Prostate gland (tissue), 2 donors: ENCODE results near the gene NLRP10.

Experiments
- POLR2A ChIP-seq: fragments of 450-650 bp; IDR thresholded peaks from one replicate; pipeline ENCODE4 v1.6.1; 2016; ENCODE audit warnings: antibody characterized with exemption, mild to moderate bottlenecking
- POLR2AphosphoS5 ChIP-seq: sonication (generic); formaldehyde crosslinking; IDR thresholded peaks from one replicate; pipeline ENCODE4 v1.6.1; 2017; ENCODE audit warnings: antibody characterized with exemption
- TF ChIP-seq, protein P1 (sequence below), 4 experiments: fragments of 200-600 bp in 2 of 4; fragments of 450-650 bp in 2 of 4; sonication (generic) in 2 of 4; IDR thresholded peaks; 1 replicate in 3 of 4; 2 replicates in 1 of 4; pipeline ENCODE4 v1.5.1; 2016 to 2019; ENCODE audit warnings: antibody characterized with exemption in 4 of 4, mild to moderate bottlenecking in 2 of 4, moderate library complexity in 2 of 4

DNA sequence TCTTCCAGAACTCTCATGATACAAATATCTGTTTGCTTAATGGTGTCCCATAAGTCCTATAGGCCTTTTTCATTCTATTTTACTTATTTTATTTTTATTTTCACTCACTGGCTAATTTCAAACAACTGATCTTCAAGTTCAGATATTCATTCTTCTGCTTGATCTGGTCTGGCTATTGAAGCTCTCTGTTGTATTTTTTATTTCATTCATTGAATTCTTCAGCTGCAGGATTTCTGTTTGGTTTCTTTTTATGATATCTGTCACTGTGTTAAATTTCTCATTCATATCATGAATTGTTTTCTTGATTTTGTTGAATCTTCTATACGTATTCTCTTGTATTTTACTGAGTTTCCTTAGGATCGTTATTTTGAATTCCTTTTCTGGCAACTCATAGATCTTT, 21.1 kb downstream of the NLRP10 start:
- TF ChIP-seq POLR2A (no peak), POLR2AphosphoS5 (no peak)
- TF ChIP-seq, protein P1, sequence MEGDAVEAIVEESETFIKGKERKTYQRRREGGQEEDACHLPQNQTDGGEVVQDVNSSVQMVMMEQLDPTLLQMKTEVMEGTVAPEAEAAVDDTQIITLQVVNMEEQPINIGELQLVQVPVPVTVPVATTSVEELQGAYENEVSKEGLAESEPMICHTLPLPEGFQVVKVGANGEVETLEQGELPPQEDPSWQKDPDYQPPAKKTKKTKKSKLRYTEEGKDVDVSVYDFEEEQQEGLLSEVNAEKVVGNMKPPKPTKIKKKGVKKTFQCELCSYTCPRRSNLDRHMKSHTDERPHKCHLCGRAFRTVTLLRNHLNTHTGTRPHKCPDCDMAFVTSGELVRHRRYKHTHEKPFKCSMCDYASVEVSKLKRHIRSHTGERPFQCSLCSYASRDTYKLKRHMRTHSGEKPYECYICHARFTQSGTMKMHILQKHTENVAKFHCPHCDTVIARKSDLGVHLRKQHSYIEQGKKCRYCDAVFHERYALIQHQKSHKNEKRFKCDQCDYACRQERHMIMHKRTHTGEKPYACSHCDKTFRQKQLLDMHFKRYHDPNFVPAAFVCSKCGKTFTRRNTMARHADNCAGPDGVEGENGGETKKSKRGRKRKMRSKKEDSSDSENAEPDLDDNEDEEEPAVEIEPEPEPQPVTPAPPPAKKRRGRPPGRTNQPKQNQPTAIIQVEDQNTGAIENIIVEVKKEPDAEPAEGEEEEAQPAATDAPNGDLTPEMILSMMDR (IDR thresholded peaks at IDR 0.05): no peak
